ENCODE data around the gene NRP2. TPM values are rescaled to one million over a fixed set of nuclear protein-coding genes. Genes with fewer than 3 reads are reported as not detected.

Gene NRP2
- polyA plus RNA-seq, 2 of the 4 experiments (the other 2 are of a cell fraction) = 144 to 159 TPM

DNA sequence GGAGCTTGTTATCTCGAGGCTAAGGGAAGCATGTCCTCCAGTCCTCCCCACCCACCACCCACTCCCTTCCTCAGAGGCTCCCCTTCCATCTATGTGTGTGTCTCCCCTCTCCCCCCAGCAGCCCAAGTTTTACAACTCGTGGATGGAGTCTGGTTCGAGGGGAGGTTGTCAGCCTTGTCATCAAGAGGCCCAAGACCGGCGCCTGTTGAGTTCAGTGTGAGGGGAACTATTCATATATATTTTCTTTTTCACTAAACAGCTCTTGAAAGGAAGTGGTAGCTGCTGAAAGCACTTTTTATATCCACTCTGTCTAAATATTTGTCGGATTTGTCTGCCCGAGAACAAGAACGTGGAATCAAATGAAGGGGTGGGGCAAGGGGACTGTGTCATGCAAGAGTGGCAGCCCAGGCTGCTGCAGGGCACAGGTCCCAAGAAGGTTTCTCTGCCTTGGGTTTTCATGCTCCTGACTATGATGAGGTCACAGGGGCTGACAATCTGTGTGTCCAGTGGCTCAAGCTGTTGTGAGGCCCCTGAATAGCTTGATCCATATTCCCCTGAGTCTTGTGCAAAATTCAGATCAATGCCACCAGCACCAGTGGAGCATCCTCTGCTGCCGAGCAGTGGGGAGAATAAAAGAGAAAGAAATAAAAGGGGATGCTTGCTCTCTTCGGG, 35.0 kb downstream of the NRP2 start:
- ChIA-PET POLR2A (interaction anchor here (1.1 kb wide), 1 partner anchor 35 kb away, joined by 4 read pairs; the partner anchor contains the start of gene NRP2), CTCF (interaction anchor here (1.2 kb wide), 1 partner anchor 9 kb away, joined by 3 read pairs; no protein-coding TSS in a partner anchor)
- ATAC-seq (no peak), FAIRE-seq (no peak), DNase-seq (ENCODE audit: low read depth in 1 of 2, low spot score in 1 of 2) (no peak)
- TF ChIP-seq CBX2 (IDR thresholded peaks at IDR 0.05; ENCODE audit: borderline replicate concordance, low read depth) = no peak
- no peak for TF ChIP-seq ZFP36 (IDR thresholded peaks at IDR 0.05; ENCODE audit: borderline replicate concordance, partially characterized antibody)
- TF ChIP-seq POLR2AphosphoS2 (conservative IDR thresholded peaks at IDR 0.05; ENCODE audit: low read length) = no peak
- TF ChIP-seq, protein P1, sequence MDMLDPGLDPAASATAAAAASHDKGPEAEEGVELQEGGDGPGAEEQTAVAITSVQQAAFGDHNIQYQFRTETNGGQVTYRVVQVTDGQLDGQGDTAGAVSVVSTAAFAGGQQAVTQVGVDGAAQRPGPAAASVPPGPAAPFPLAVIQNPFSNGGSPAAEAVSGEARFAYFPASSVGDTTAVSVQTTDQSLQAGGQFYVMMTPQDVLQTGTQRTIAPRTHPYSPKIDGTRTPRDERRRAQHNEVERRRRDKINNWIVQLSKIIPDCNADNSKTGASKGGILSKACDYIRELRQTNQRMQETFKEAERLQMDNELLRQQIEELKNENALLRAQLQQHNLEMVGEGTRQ (IDR thresholded peaks at IDR 0.05) = no peak
- TF ChIP-seq CEBPB (IDR thresholded peaks at IDR 0.05) = no peak
- no peak for TF ChIP-seq POLR2A (IDR thresholded peaks at IDR 0.05; ENCODE audit: low read length)
- TF ChIP-seq CBX8 (IDR thresholded peaks at IDR 0.05) = no peak
- TF ChIP-seq KDM5A (IDR thresholded peaks at IDR 0.05) = no peak
- TF ChIP-seq ZNF302 (CRISPR knock-in tag; IDR thresholded peaks at IDR 0.05) = no peak
- TF ChIP-seq EHF (CRISPR knock-in tag; IDR thresholded peaks at IDR 0.05) = no peak
- TF ChIP-seq, protein P2, sequence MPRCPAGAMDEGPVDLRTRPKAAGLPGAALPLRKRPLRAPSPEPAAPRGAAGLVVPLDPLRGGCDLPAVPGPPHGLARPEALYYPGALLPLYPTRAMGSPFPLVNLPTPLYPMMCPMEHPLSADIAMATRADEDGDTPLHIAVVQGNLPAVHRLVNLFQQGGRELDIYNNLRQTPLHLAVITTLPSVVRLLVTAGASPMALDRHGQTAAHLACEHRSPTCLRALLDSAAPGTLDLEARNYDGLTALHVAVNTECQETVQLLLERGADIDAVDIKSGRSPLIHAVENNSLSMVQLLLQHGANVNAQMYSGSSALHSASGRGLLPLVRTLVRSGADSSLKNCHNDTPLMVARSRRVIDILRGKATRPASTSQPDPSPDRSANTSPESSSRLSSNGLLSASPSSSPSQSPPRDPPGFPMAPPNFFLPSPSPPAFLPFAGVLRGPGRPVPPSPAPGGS (IDR thresholded peaks at IDR 0.05) = no peak
- no peak for TF ChIP-seq RNF2 (IDR thresholded peaks at IDR 0.05; ENCODE audit: borderline replicate concordance, low read depth)
- TF ChIP-seq RARB (CRISPR knock-in tag; IDR thresholded peaks at IDR 0.05) = no peak
- TF ChIP-seq, protein P3, sequence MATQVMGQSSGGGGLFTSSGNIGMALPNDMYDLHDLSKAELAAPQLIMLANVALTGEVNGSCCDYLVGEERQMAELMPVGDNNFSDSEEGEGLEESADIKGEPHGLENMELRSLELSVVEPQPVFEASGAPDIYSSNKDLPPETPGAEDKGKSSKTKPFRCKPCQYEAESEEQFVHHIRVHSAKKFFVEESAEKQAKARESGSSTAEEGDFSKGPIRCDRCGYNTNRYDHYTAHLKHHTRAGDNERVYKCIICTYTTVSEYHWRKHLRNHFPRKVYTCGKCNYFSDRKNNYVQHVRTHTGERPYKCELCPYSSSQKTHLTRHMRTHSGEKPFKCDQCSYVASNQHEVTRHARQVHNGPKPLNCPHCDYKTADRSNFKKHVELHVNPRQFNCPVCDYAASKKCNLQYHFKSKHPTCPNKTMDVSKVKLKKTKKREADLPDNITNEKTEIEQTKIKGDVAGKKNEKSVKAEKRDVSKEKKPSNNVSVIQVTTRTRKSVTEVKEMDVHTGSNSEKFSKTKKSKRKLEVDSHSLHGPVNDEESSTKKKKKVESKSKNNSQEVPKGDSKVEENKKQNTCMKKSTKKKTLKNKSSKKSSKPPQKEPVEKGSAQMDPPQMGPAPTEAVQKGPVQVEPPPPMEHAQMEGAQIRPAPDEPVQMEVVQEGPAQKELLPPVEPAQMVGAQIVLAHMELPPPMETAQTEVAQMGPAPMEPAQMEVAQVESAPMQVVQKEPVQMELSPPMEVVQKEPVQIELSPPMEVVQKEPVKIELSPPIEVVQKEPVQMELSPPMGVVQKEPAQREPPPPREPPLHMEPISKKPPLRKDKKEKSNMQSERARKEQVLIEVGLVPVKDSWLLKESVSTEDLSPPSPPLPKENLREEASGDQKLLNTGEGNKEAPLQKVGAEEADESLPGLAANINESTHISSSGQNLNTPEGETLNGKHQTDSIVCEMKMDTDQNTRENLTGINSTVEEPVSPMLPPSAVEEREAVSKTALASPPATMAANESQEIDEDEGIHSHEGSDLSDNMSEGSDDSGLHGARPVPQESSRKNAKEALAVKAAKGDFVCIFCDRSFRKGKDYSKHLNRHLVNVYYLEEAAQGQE (IDR thresholded peaks at IDR 0.05) = no peak
- TF ChIP-seq RCOR1 (IDR thresholded peaks at IDR 0.05; ENCODE audit: low read depth, low read length) = no peak
- no peaks in the 10 kb centered on the region for H3K9me3 ChIP-seq
- peaks cover 99% of the 10 kb centered on the region for H3K4me1 ChIP-seq
- peak overlapping the region; percentile 13; the same call in 1 of the 3 replicates for H3K4me2 ChIP-seq
- no peak overlapping the region for H3K4me3 ChIP-seq
- WGBS (ENCODE audit: missing lambda C conversion rate) = 88% methylated on average over 10 of the region's 10 CpGs
- H3K27ac ChIP-seq = peak overlapping the region; percentile 62 to 93

DNA sequence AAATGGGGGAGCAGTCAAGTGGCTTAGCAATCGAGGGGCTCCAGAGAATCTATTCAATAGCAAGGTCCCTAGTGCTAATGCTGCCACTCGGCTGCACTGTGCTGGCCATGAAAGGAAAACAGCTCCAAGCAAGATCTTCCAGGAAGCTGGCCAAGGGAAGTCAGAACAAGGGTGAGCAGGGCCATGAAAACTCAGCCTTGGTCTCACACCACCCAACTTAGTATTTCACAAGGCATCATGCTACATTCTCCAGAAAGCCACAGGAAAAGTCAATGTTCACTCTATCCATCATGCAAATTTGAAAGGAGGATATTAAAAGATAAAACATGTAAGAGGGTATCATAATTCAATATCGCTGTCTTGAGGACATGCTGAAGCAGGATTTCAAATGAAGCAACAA, 35.7 kb downstream of the NRP2 start:
- Histone ChIP-seq H3K4me2 (peak overlapping the region; percentile 52; the same call in 2 of the 3 replicates), H3K4me1 (peaks cover 99% of the 10 kb centered on the region), H3K9me3 (no peaks in the 10 kb centered on the region), H3K27ac (peak overlapping the region; percentile 62 to 93), H3K4me3 (no peak overlapping the region)
- DNase-seq (ENCODE audit: low read depth in 1 of 2, low spot score in 1 of 2) (no peak), ATAC-seq (no peak), FAIRE-seq (no peak)
- TF ChIP-seq, protein P1 (IDR thresholded peaks at IDR 0.05) = no peak
- TF ChIP-seq MAFK (IDR thresholded peaks at IDR 0.05; ENCODE audit: partially characterized antibody) (no peak), CBX2 (IDR thresholded peaks at IDR 0.05; ENCODE audit: borderline replicate concordance, low read depth) (no peak), NPAS2 (CRISPR knock-in tag; IDR thresholded peaks at IDR 0.05; ENCODE audit: borderline replicate concordance) (no peak), KDM5A (IDR thresholded peaks at IDR 0.05) (no peak), ZSCAN20 (CRISPR knock-in tag; IDR thresholded peaks at IDR 0.05) (no peak), HOXA7 (CRISPR knock-in tag; IDR thresholded peaks at IDR 0.05) (no peak), EP300 (IDR thresholded peaks at IDR 0.05) (no peak), BHLHE40 (IDR thresholded peaks at IDR 0.05; ENCODE audit: low read depth, low read length) (no peak), ESRRA (IDR thresholded peaks at IDR 0.05; ENCODE audit: borderline replicate concordance, low read length) (no peak), SREBF2 (IDR thresholded peaks at IDR 0.05) (no peak), SMC3 (IDR thresholded peaks at IDR 0.05) (no peak), FOSB (CRISPR knock-in tag; IDR thresholded peaks at IDR 0.05) (no peak), ZNF302 (CRISPR knock-in tag; IDR thresholded peaks at IDR 0.05) (no peak)
- TF ChIP-seq, protein P4, sequence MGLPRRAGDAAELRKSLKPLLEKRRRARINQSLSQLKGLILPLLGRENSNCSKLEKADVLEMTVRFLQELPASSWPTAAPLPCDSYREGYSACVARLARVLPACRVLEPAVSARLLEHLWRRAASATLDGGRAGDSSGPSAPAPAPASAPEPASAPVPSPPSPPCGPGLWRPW (IDR thresholded peaks at IDR 0.05) = no peak
- ChIA-PET CTCF (interaction anchor here (0.9 kb wide), 1 partner anchor 15 kb away, joined by 4 read pairs; no protein-coding TSS in a partner anchor), POLR2A (no interaction called here)
- WGBS (ENCODE audit: missing lambda C conversion rate) = 77% methylated on average over 3 of the region's 3 CpGs

Data from A549 (cell line).